ENCODE data around the gene NLGN3.

The NLGN3 gene

DNA sequence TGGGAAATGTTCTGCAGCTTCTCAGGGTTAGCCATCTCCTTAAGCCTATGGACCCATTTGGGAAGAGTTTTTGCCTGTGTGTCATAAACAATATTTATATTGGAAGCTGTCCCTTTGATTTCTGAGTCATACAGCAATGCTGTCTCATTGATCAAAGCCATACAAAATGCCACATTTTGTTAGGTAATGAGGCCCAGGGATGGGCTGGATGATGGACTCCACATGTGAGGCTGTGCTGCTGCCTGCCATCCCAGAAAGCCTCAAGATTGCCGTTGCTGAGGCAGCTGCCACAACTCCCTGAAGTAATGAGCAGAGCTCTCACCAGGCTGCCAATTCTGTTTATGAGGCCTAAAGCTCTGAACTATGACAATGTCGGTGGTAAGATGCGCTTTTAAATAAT is 66.2 kb downstream of the NLGN3 start:
- no peak for DNase-seq
- H3K4me3 ChIP-seq (ENCODE audit: low read length), result no peak overlapping the region

DNA sequence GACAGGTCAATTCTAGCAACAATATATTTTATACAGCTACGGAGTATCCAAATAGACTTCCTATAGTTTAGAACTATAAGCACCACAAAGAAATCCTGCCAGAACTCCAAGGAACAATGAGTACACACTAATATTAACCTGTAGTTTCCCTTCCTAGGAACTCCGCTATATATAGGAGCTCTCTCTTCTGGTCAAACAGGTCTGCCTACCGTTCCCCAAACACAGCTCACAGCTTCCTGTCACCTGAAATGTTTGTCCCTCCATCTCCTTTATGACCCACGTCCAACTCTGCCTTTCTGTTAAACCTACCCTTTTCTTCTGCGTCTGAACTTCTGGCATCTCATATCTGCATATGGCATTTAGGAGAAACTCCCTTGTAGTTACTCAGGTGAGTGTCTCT is 67.9 kb downstream of the NLGN3 start:
- no peak for TF ChIP-seq EZH2phosphoT487 (IDR thresholded peaks at IDR 0.05; ENCODE audit: low read length)
- TF ChIP-seq, protein P1, sequence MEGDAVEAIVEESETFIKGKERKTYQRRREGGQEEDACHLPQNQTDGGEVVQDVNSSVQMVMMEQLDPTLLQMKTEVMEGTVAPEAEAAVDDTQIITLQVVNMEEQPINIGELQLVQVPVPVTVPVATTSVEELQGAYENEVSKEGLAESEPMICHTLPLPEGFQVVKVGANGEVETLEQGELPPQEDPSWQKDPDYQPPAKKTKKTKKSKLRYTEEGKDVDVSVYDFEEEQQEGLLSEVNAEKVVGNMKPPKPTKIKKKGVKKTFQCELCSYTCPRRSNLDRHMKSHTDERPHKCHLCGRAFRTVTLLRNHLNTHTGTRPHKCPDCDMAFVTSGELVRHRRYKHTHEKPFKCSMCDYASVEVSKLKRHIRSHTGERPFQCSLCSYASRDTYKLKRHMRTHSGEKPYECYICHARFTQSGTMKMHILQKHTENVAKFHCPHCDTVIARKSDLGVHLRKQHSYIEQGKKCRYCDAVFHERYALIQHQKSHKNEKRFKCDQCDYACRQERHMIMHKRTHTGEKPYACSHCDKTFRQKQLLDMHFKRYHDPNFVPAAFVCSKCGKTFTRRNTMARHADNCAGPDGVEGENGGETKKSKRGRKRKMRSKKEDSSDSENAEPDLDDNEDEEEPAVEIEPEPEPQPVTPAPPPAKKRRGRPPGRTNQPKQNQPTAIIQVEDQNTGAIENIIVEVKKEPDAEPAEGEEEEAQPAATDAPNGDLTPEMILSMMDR (IDR thresholded peaks at IDR 0.05; ENCODE audit: low read length), result no peak
- no peak for TF ChIP-seq EZH2 (optimal IDR thresholded peaks at IDR 0.05; ENCODE audit: low read depth, low read length)
- Histone ChIP-seq H3K4me2 (ENCODE audit: low read depth, low read length) (no peak overlapping the region), H3K4me1 (ENCODE audit: low read length) (no peaks in the 10 kb centered on the region), H3K27ac (ENCODE audit: low read length) (no peak overlapping the region), H3F3A (ENCODE audit: insufficient read depth, low read length) (no peaks in the 10 kb centered on the region), H3K9me2 (replicated peaks; ENCODE audit: insufficient read depth, low read length) (no peaks in the 10 kb centered on the region), H3K36me3 (replicated peaks; ENCODE audit: insufficient read depth, low read length) (no peaks in the 10 kb centered on the region), H4K20me1 (ENCODE audit: insufficient read depth, low read length) (no peaks in the 10 kb centered on the region), H3K79me2 (ENCODE audit: low read length) (no peaks in the 10 kb centered on the region), H3K9ac (ENCODE audit: low read length) (no peak overlapping the region), H3K4me3 (ENCODE audit: low read length) (no peak overlapping the region), H3K27me3 (replicated peaks; ENCODE audit: insufficient read depth, low read length) (no peaks in the 10 kb centered on the region), H3K9me3 (replicated peaks; ENCODE audit: insufficient read depth, low read length) (no peaks in the 10 kb centered on the region), H2AFZ (ENCODE audit: low read length) (no peak overlapping the region)
- DNase-seq, result no peak

More for the DNA sequence above, 66.2 kb downstream of the NLGN3 start:
- TF ChIP-seq, protein P1 (IDR thresholded peaks at IDR 0.05; ENCODE audit: low read length), result no peak
- no peak for TF ChIP-seq EZH2 (optimal IDR thresholded peaks at IDR 0.05; ENCODE audit: low read depth, low read length)
- no peak for TF ChIP-seq EZH2phosphoT487 (IDR thresholded peaks at IDR 0.05; ENCODE audit: low read length)
- H3K9me2 ChIP-seq (replicated peaks; ENCODE audit: insufficient read depth, low read length), result no peaks in the 10 kb centered on the region
- no peak overlapping the region for H3K9ac ChIP-seq (ENCODE audit: low read length)
- H3K4me1 ChIP-seq (ENCODE audit: low read length), result no peaks in the 10 kb centered on the region
- no peak overlapping the region for H3K4me2 ChIP-seq (ENCODE audit: low read depth, low read length)
- H3K36me3 ChIP-seq (replicated peaks; ENCODE audit: insufficient read depth, low read length), result no peaks in the 10 kb centered on the region
- H3K79me2 ChIP-seq (ENCODE audit: low read length), result no peaks in the 10 kb centered on the region
- H3F3A ChIP-seq (ENCODE audit: insufficient read depth, low read length), result no peaks in the 10 kb centered on the region
- no peaks in the 10 kb centered on the region for H3K27me3 ChIP-seq (replicated peaks; ENCODE audit: insufficient read depth, low read length)
- H4K20me1 ChIP-seq (ENCODE audit: insufficient read depth, low read length), result no peaks in the 10 kb centered on the region
- no peak overlapping the region for H2AFZ ChIP-seq (ENCODE audit: low read length)
- H3K9me3 ChIP-seq (replicated peaks; ENCODE audit: insufficient read depth, low read length), result no peaks in the 10 kb centered on the region
- no peak overlapping the region for H3K27ac ChIP-seq (ENCODE audit: low read length)

GRCh38 chrX:71214152-71214551 is 69.5 kb downstream of the NLGN3 start:
- Histone ChIP-seq H3K4me1 (ENCODE audit: low read length) (no peaks in the 10 kb centered on the region), H3K4me2 (ENCODE audit: low read depth, low read length) (no peak overlapping the region), H3K79me2 (ENCODE audit: low read length) (no peaks in the 10 kb centered on the region), H3K4me3 (ENCODE audit: low read length) (no peak overlapping the region), H3K27ac (ENCODE audit: low read length) (no peak overlapping the region), H3K9ac (ENCODE audit: low read length) (no peak overlapping the region), H2AFZ (ENCODE audit: low read length) (no peak overlapping the region), H3K9me2 (replicated peaks; ENCODE audit: insufficient read depth, low read length) (no peaks in the 10 kb centered on the region), H3K9me3 (replicated peaks; ENCODE audit: insufficient read depth, low read length) (no peaks in the 10 kb centered on the region), H3K36me3 (replicated peaks; ENCODE audit: insufficient read depth, low read length) (no peaks in the 10 kb centered on the region), H3F3A (ENCODE audit: insufficient read depth, low read length) (no peaks in the 10 kb centered on the region), H3K27me3 (replicated peaks; ENCODE audit: insufficient read depth, low read length) (no peaks in the 10 kb centered on the region), H4K20me1 (ENCODE audit: insufficient read depth, low read length) (no peaks in the 10 kb centered on the region)
- DNase-seq, result no peak
- TF ChIP-seq EZH2 (optimal IDR thresholded peaks at IDR 0.05; ENCODE audit: low read depth, low read length), result no peak
- no peak for TF ChIP-seq EZH2phosphoT487 (IDR thresholded peaks at IDR 0.05; ENCODE audit: low read length)
- TF ChIP-seq, protein P1 (IDR thresholded peaks at IDR 0.05; ENCODE audit: low read length), result no peak

Measured in MM.1S (cell line).